Measurements from ENCODE around the gene CFAP157. TPM values are rescaled to one million over a fixed set of nuclear protein-coding genes. Genes with fewer than 3 reads are reported as not detected.

Gene CFAP157
- total RNA-seq, 2 donors from 2014 or later: 0.20 to 0.44 TPM

- peak overlapping the region; percentile 70 for H3K27ac ChIP-seq (ENCODE audit: low read depth, low read length)
- H3K9ac ChIP-seq (ENCODE audit: extremely low read depth, low read length, poor library complexity, severe bottlenecking): peak overlapping the region; percentile 47
- Mint-ChIP-seq H3K27me3 (ENCODE audit: insufficient read depth) (peaks cover 6% of the 10 kb centered on the region), H3K4me3 (peak overlapping the region; percentile 68), H3K4me1 (peaks cover 2% of the 10 kb centered on the region), H3K27ac (peak overlapping the region; percentile 91), H3K36me3 (ENCODE audit: low read depth) (no peaks in the 10 kb centered on the region), H3K9me3 (no peaks in the 10 kb centered on the region)
- peak; percentile 6 for TF ChIP-seq CTCF (conservative IDR thresholded peaks at IDR 0.05)
- no peaks in the 10 kb centered on the region for H3K9me3 ChIP-seq (ENCODE audit: control insufficient read depth, low read length)
- no peaks in the 10 kb centered on the region for H3K4me1 ChIP-seq (ENCODE audit: control insufficient read depth, insufficient read depth, low read length)
- H3K36me3 ChIP-seq (ENCODE audit: control insufficient read depth, insufficient read depth, low read length): no peaks in the 10 kb centered on the region
- peak overlapping the region; percentile 81 for H3K4me3 ChIP-seq (ENCODE audit: low read length)
- peaks cover 10% of the 10 kb centered on the region for H3K27me3 ChIP-seq (ENCODE audit: control insufficient read depth, insufficient read depth, low read length, poor library complexity, severe bottlenecking)
- DNase-seq: peak; percentile 97
- 2 to 3% methylated on average over 20 to 33 of the region's 33 CpGs for WGBS, 2 experiments (ENCODE audit: insufficient coverage in 1 of 2, insufficient read length in 1 of 2)
These were observed 35.8 kb downstream of the CFAP157 start for GRCh38 chr9:127742435-127743088.

GRCh38 chr9:127744398-127745110, 37.8 kb downstream of the CFAP157 start:
- Histone ChIP-seq H3K9me3 (ENCODE audit: control insufficient read depth, low read length) (no peaks in the 10 kb centered on the region), H3K27ac (ENCODE audit: low read depth, low read length) (no peak overlapping the region), H3K9ac (ENCODE audit: extremely low read depth, low read length, poor library complexity, severe bottlenecking) (no peak overlapping the region), H3K4me3 (ENCODE audit: low read length) (no peak overlapping the region), H3K36me3 (ENCODE audit: control insufficient read depth, insufficient read depth, low read length) (no peaks in the 10 kb centered on the region), H3K4me1 (ENCODE audit: control insufficient read depth, insufficient read depth, low read length) (no peaks in the 10 kb centered on the region), H3K27me3 (ENCODE audit: control insufficient read depth, insufficient read depth, low read length, poor library complexity, severe bottlenecking) (peaks cover 10% of the 10 kb centered on the region)
- no peak for DNase-seq
- Mint-ChIP-seq H3K4me3 (no peak overlapping the region), H3K36me3 (ENCODE audit: low read depth) (no peaks in the 10 kb centered on the region), H3K9me3 (no peaks in the 10 kb centered on the region), H3K27ac (no peak overlapping the region), H3K27me3 (ENCODE audit: insufficient read depth) (peaks cover 6% of the 10 kb centered on the region), H3K4me1 (peaks cover 2% of the 10 kb centered on the region)
- no peak for TF ChIP-seq CTCF (conservative IDR thresholded peaks at IDR 0.05)
- WGBS, 2 experiments (ENCODE audit: insufficient coverage in 1 of 2, insufficient read length in 1 of 2): 90 to 93% methylated on average over 8 to 19 of the region's 19 CpGs

GRCh38 chr9:127746959-127747569, 40.3 kb downstream of the CFAP157 start:
- TF ChIP-seq CTCF (conservative IDR thresholded peaks at IDR 0.05): peak; percentile 46
- no peak overlapping the region for H3K4me3 ChIP-seq (ENCODE audit: low read length)
- H3K36me3 ChIP-seq (ENCODE audit: control insufficient read depth, insufficient read depth, low read length): no peaks in the 10 kb centered on the region
- H3K4me1 Mint-ChIP-seq: no peaks in the 10 kb centered on the region
- no peak overlapping the region for H3K4me3 Mint-ChIP-seq
- peaks cover 5% of the 10 kb centered on the region for H3K27me3 ChIP-seq (ENCODE audit: control insufficient read depth, insufficient read depth, low read length, poor library complexity, severe bottlenecking)
- peaks cover 9% of the 10 kb centered on the region for H3K27me3 Mint-ChIP-seq (ENCODE audit: insufficient read depth)
- H3K9me3 Mint-ChIP-seq: no peaks in the 10 kb centered on the region
- H3K9me3 ChIP-seq (ENCODE audit: control insufficient read depth, low read length): no peaks in the 10 kb centered on the region
- DNase-seq: no peak
- WGBS, 2 experiments (ENCODE audit: insufficient coverage in 1 of 2, insufficient read length in 1 of 2): 83 to 89% methylated on average over 10 to 15 of the region's 15 CpGs
- H3K9ac ChIP-seq (ENCODE audit: extremely low read depth, low read length, poor library complexity, severe bottlenecking): no peak overlapping the region
- no peak overlapping the region for H3K27ac Mint-ChIP-seq
- H3K36me3 Mint-ChIP-seq (ENCODE audit: low read depth): no peaks in the 10 kb centered on the region
- no peaks in the 10 kb centered on the region for H3K4me1 ChIP-seq (ENCODE audit: control insufficient read depth, insufficient read depth, low read length)
- no peak overlapping the region for H3K27ac ChIP-seq (ENCODE audit: low read depth, low read length)
